ENCODE results near the gene SLX4IP. TPM values are rescaled to one million over a fixed set of nuclear protein-coding genes. Genes with fewer than 3 reads are reported as not detected.

SLX4IP gene
- total and polyA plus RNA-seq, 7 donors, result 0.20 to 1.9 (median 0.86) TPM

DNA sequence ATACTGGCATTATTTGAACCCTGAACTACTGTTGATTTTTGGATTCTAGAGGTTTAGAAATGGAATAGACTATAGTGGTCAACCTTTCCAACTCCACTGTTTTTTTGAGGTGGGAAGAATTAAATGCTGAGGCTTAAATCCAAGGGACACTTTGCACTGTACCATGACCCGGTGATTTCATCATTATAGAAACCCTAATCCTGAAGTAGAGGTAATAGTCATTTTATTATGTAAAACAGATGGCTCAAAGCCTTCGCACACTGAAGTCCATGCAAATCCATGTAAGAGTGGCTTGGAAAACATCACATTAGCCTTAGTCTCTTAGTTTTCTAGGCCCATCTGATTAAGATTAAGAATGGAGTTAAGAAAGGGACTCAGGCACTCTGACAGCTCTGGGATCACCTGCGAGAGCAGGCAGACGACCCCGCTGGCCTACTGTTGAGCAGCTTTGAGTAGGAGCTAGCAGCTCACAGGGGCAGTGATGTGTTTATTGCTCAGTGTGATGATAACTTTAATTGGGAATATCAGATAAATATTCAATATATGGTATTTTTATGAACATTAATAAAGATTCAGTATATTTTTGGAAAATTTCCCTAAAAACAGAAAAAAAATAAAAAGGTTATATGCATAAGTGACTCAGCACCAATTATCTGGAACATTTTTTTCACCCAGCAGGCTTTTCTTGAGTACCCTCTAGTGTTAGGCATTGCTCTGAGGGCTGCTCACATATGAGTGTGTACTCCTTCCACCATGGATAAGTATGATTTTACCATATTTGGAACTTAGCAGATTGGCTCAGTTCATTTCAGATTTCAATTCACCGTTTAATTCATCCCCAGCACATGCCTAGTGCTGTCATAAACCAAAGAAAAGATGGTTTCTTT is 13.4 kb downstream of the SLX4IP start:
- Histone ChIP-seq H3K4me1 (peaks cover 5% of the 10 kb centered on the region), H3K27ac (no peak overlapping the region), H3K27me3 (ENCODE audit: insufficient read depth in 3 of 3, low read length in 2 of 3) (no peaks in the 10 kb centered on the region), H3K4me3 (no peak overlapping the region), H3K9me3 (no peaks in the 10 kb centered on the region), H3K36me3 (ENCODE audit: insufficient read depth in 1 of 2, low read depth in 1 of 2) (no peaks in the 10 kb centered on the region)
- no peak for DNase-seq
- WGBS, 3 donors, result 89 to 92% (median 91%) methylated on average over 6 of the region's 6 CpGs
- intact Hi-C loops (cut with DNase I), result no loop called here
- no peak for ATAC-seq
- TF ChIP-seq CTCF (IDR thresholded peaks at IDR 0.05), result no peak

DNA sequence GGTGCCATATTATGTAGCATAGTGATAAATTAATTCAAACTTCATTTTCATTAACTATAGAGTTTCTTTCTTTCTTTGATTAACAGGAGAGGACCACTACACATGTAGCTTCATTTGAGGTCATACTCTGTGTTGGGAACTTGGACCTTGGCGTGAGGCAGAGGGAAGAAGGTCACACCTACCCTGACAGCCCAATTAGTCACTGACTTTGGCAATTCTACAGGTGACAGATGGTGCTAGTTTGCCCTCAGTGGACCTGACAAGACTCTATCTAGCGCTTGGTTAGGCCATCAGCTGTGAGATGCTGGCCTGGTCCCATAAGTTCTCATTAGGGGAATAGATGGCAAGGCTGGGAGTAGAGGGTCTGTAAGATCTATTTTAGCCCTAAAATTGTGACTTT is 14.2 kb downstream of the SLX4IP start:
- no peaks in the 10 kb centered on the region for H3K27me3 ChIP-seq (ENCODE audit: insufficient read depth in 3 of 3, low read length in 2 of 3)
- 22 to 61% (median 29%) methylated on average over 2 of the region's 2 CpGs for WGBS, 3 donors
- intact Hi-C loops (cut with DNase I), result no loop called here
- H3K4me3 ChIP-seq, result no peak overlapping the region
- no peak for TF ChIP-seq CTCF (IDR thresholded peaks at IDR 0.05)
- ATAC-seq, result peak in 3 of 4 donors; percentile 85 to 97 (median 97)
- H3K36me3 ChIP-seq (ENCODE audit: insufficient read depth in 1 of 2, low read depth in 1 of 2), result no peaks in the 10 kb centered on the region
- no peak for DNase-seq
- H3K9me3 ChIP-seq, result no peaks in the 10 kb centered on the region
- H3K27ac ChIP-seq, result no peak overlapping the region
- peaks cover 5% of the 10 kb centered on the region for H3K4me1 ChIP-seq

- intact Hi-C loops (cut with DNase I), result no loop called here
- Histone ChIP-seq H3K27ac (no peak overlapping the region), H3K9me3 (no peaks in the 10 kb centered on the region), H3K27me3 (ENCODE audit: insufficient read depth in 3 of 3, low read length in 2 of 3) (no peaks in the 10 kb centered on the region), H3K36me3 (ENCODE audit: insufficient read depth in 1 of 2, low read depth in 1 of 2) (no peaks in the 10 kb centered on the region), H3K4me1 (no peaks in the 10 kb centered on the region), H3K4me3 (no peak overlapping the region)
- ATAC-seq, result no peak
- no peak for DNase-seq
- WGBS, 3 donors, result 57 to 76% (median 71%) methylated on average over 5 of the region's 5 CpGs
- no peak for TF ChIP-seq CTCF (IDR thresholded peaks at IDR 0.05)
Measured at GRCh38 chr20:10453241-10453640, 18.1 kb downstream of the SLX4IP start.

DNA sequence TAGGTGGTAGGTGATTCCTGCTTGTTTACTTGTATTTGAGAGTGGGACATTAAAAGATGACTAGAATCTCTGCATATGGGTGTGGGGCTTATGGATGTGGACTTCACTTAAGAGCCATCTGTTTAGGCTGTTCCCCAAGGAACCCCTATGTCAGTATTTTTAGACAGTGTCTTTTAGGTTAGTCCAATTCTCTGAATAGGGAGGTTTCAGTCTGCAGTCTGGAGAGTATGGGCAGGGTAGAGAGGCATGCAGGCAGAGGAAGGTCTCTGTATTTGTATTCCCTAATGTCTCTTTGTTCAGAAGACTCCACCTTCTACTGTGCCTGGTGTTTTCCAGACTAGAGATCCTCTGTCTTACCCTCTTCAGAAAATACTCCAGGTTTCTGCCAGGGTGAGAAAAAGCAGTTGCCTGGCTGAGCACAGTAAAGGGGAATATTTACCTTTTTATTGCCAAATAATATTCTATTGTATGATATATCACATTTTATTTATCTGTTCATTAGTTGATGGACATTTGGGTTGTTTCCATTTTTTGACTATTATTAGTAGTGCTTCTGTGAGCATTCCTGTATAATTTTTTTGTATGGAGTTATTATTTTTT is 19.1 kb downstream of the SLX4IP start:
- no peak for ATAC-seq

More for the DNA sequence above, 19.1 kb downstream of the SLX4IP start:
- no peak for TF ChIP-seq CTCF (IDR thresholded peaks at IDR 0.05)
- Histone ChIP-seq H3K9me3 (no peaks in the 10 kb centered on the region), H3K27ac (no peak overlapping the region), H3K36me3 (ENCODE audit: insufficient read depth in 1 of 2, low read depth in 1 of 2) (no peaks in the 10 kb centered on the region), H3K27me3 (ENCODE audit: insufficient read depth in 3 of 3, low read length in 2 of 3) (no peaks in the 10 kb centered on the region), H3K4me3 (no peak overlapping the region), H3K4me1 (no peaks in the 10 kb centered on the region)
- no peak for DNase-seq
- intact Hi-C loops (cut with DNase I), result no loop called here
